Measurements from ENCODE around the gene BNIP1. TPM values are rescaled to one million over a fixed set of nuclear protein-coding genes. Genes with fewer than 3 reads are reported as not detected.

BNIP1 gene
- total RNA-seq, 2 experiments from 2014 or later = 13.2 to 13.3 TPM

GRCh38 chr5:173178369-173178910 lies 34.1 kb downstream of the BNIP1 start:
- ChIA-PET POLR2A (no interaction called here), CTCF (interaction anchor here (0.9 kb wide), 1 partner anchor 34 kb away, joined by 3 read pairs; the partner anchor contains the start of gene BNIP1)
- H3K27ac Mint-ChIP-seq = no peak overlapping the region
- peaks cover 2% of the 10 kb centered on the region for H3K4me1 Mint-ChIP-seq
- no peaks in the 10 kb centered on the region for H3K36me3 Mint-ChIP-seq (ENCODE audit: low read depth)
- no peaks in the 10 kb centered on the region for H3K27me3 Mint-ChIP-seq
- peaks cover 5% of the 10 kb centered on the region for H3K9me3 Mint-ChIP-seq
- no peak overlapping the region for H3K4me3 Mint-ChIP-seq
- DNase-seq = no peak

- Mint-ChIP-seq H3K4me3 (no peak overlapping the region), H3K27ac (no peak overlapping the region), H3K36me3 (ENCODE audit: low read depth) (no peaks in the 10 kb centered on the region), H3K9me3 (peaks cover 5% of the 10 kb centered on the region), H3K27me3 (no peaks in the 10 kb centered on the region), H3K4me1 (peaks cover 2% of the 10 kb centered on the region)
- no peak for DNase-seq
- ChIA-PET CTCF (no interaction called here), POLR2A (no interaction called here)
Measured at GRCh38 chr5:173180331-173180730, 36.0 kb downstream of the BNIP1 start.

- Mint-ChIP-seq H3K27ac (no peak overlapping the region), H3K36me3 (ENCODE audit: low read depth) (no peaks in the 10 kb centered on the region), H3K27me3 (no peaks in the 10 kb centered on the region), H3K4me1 (no peaks in the 10 kb centered on the region), H3K9me3 (no peaks in the 10 kb centered on the region), H3K4me3 (no peak overlapping the region)
- ChIA-PET CTCF (interaction anchor here (0.7 to 1.1 kb wide), 2 partner anchors 203 to 208 kb away, joined by 3 to 4 read pairs; partner anchors contain the start of gene ATP6V0E1), POLR2A (no interaction called here)
- peak; percentile 22 for DNase-seq
Measured at GRCh38 chr5:173187054-173187743, 42.9 kb downstream of the BNIP1 start.

- no peaks in the 10 kb centered on the region for H3K27me3 Mint-ChIP-seq
- no peak overlapping the region for H3K4me3 Mint-ChIP-seq
- no peaks in the 10 kb centered on the region for H3K36me3 Mint-ChIP-seq (ENCODE audit: low read depth)
- no peak overlapping the region for H3K27ac Mint-ChIP-seq
- ChIA-PET POLR2A (no interaction called here), CTCF (no interaction called here)
- DNase-seq = no peak
- no peaks in the 10 kb centered on the region for H3K4me1 Mint-ChIP-seq
- no peaks in the 10 kb centered on the region for H3K9me3 Mint-ChIP-seq
Measured at GRCh38 chr5:173188280-173188679, 43.9 kb downstream of the BNIP1 start.

GRCh38 chr5:173191015-173191414 lies 46.7 kb downstream of the BNIP1 start:
- no peak overlapping the region for H3K4me3 Mint-ChIP-seq
- no peaks in the 10 kb centered on the region for H3K9me3 Mint-ChIP-seq
- H3K27me3 Mint-ChIP-seq = no peaks in the 10 kb centered on the region
- no peak overlapping the region for H3K27ac Mint-ChIP-seq
- no peaks in the 10 kb centered on the region for H3K4me1 Mint-ChIP-seq
- no peak for DNase-seq
- ChIA-PET CTCF (interaction anchor here (1.1 kb wide), 1 partner anchor 13 kb away, joined by 3 read pairs; no protein-coding TSS in a partner anchor), POLR2A (no interaction called here)
- no peaks in the 10 kb centered on the region for H3K36me3 Mint-ChIP-seq (ENCODE audit: low read depth)

- POLR2A ChIA-PET = no interaction called here
- no peaks in the 10 kb centered on the region for H3K36me3 Mint-ChIP-seq (ENCODE audit: low read depth)
- CTCF ChIA-PET = no interaction called here
- H3K4me1 Mint-ChIP-seq = no peaks in the 10 kb centered on the region
- no peaks in the 10 kb centered on the region for H3K9me3 Mint-ChIP-seq
- no peak for DNase-seq
- no peak overlapping the region for H3K4me3 Mint-ChIP-seq
- H3K27me3 Mint-ChIP-seq = no peaks in the 10 kb centered on the region
- H3K27ac Mint-ChIP-seq = no peak overlapping the region
Measured at GRCh38 chr5:173191561-173191960, 47.2 kb downstream of the BNIP1 start.

GRCh38 chr5:173192561-173192960 lies 48.2 kb downstream of the BNIP1 start:
- Mint-ChIP-seq H3K27ac (no peak overlapping the region), H3K27me3 (peaks cover 2% of the 10 kb centered on the region), H3K4me1 (no peaks in the 10 kb centered on the region), H3K36me3 (ENCODE audit: low read depth) (no peaks in the 10 kb centered on the region), H3K4me3 (no peak overlapping the region), H3K9me3 (no peaks in the 10 kb centered on the region)
- ChIA-PET POLR2A (no interaction called here), CTCF (no interaction called here)
- DNase-seq = no peak

GRCh38 chr5:173196133-173196952 lies 52.0 kb downstream of the BNIP1 start:
- H3K27ac Mint-ChIP-seq = no peak overlapping the region
- CTCF ChIA-PET = interaction anchor here (1.3 kb wide), 1 partner anchor 212 kb away, joined by 3 read pairs; the partner anchor contains the start of gene ATP6V0E1

GRCh38 chr5:173197375-173197891 lies 53.1 kb downstream of the BNIP1 start:
- DNase-seq = no peak
- ChIA-PET CTCF (interaction anchor here (0.5 to 1.3 kb wide), 2 partner anchors 10 to 213 kb away, joined by 3 read pairs; partner anchors contain the start of gene ATP6V0E1), POLR2A (no interaction called here)
- no peak overlapping the region for H3K27ac Mint-ChIP-seq
- H3K27me3 Mint-ChIP-seq = peaks cover 13% of the 10 kb centered on the region
- H3K9me3 Mint-ChIP-seq = peaks cover 3% of the 10 kb centered on the region
- H3K4me1 Mint-ChIP-seq = no peaks in the 10 kb centered on the region
- no peaks in the 10 kb centered on the region for H3K36me3 Mint-ChIP-seq (ENCODE audit: low read depth)
- no peak overlapping the region for H3K4me3 Mint-ChIP-seq

More at GRCh38 chr5:173196133-173196952, 52.0 kb downstream of the BNIP1 start:
- Mint-ChIP-seq H3K4me1 (no peaks in the 10 kb centered on the region), H3K36me3 (ENCODE audit: low read depth) (no peaks in the 10 kb centered on the region), H3K9me3 (peaks cover 3% of the 10 kb centered on the region), H3K27me3 (peaks cover 6% of the 10 kb centered on the region), H3K4me3 (no peak overlapping the region)
- POLR2A ChIA-PET = no interaction called here
- no peak for DNase-seq

GRCh38 chr5:173198049-173198448 lies 53.7 kb downstream of the BNIP1 start:
- no peaks in the 10 kb centered on the region for H3K4me1 Mint-ChIP-seq
- peaks cover 3% of the 10 kb centered on the region for H3K9me3 Mint-ChIP-seq
- H3K4me3 Mint-ChIP-seq = no peak overlapping the region
- ChIA-PET POLR2A (no interaction called here), CTCF (no interaction called here)
- no peak overlapping the region for H3K27ac Mint-ChIP-seq
- no peaks in the 10 kb centered on the region for H3K36me3 Mint-ChIP-seq (ENCODE audit: low read depth)
- DNase-seq = no peak
- H3K27me3 Mint-ChIP-seq = peaks cover 17% of the 10 kb centered on the region

- no peak overlapping the region for H3K27ac Mint-ChIP-seq
- no peak overlapping the region for H3K4me3 Mint-ChIP-seq
- peaks cover 27% of the 10 kb centered on the region for H3K27me3 Mint-ChIP-seq
- ChIA-PET POLR2A (no interaction called here), CTCF (interaction anchor here (1.2 kb wide), 1 partner anchor 222 kb away, joined by 3 read pairs; no protein-coding TSS in a partner anchor)
- no peaks in the 10 kb centered on the region for H3K4me1 Mint-ChIP-seq
- no peaks in the 10 kb centered on the region for H3K36me3 Mint-ChIP-seq (ENCODE audit: low read depth)
- DNase-seq = no peak
- peaks cover 3% of the 10 kb centered on the region for H3K9me3 Mint-ChIP-seq
Measured at GRCh38 chr5:173200356-173200755, 56.0 kb downstream of the BNIP1 start.

GRCh38 chr5:173201636-173202265 lies 57.4 kb downstream of the BNIP1 start:
- ChIA-PET POLR2A (no interaction called here), CTCF (interaction anchor here (1.1 to 1.2 kb wide), 3 partner anchors 218 to 223 kb away, joined by 3 to 5 read pairs (median 3); partner anchors contain the start of gene ATP6V0E1)
- Mint-ChIP-seq H3K27me3 (peaks cover 30% of the 10 kb centered on the region), H3K9me3 (peaks cover 3% of the 10 kb centered on the region), H3K4me3 (no peak overlapping the region), H3K4me1 (no peaks in the 10 kb centered on the region), H3K27ac (no peak overlapping the region), H3K36me3 (ENCODE audit: low read depth) (no peaks in the 10 kb centered on the region)
- DNase-seq = no peak

Measured in activated CD4-positive, alpha-beta memory T cell treated with anti-CD3 and anti-CD28 coated beads, Interleukin-2, amount 10 ng/mL, durations not matched to agents 7 days and 5 days (primary cell).